ENCODE data around the gene BLOC1S4.

Gene BLOC1S4

GRCh38 chr4:6709230-6710114 is 6.5 kb upstream of the BLOC1S4 start, which contains the start of gene MRFAP1L1:
Gene MRFAP1L1 (minus strand): TSS chr4:6709865. CDS start chr4:6709629, 236 bp downstream.
- in situ Hi-C loops (cut with MboI; ENCODE audit: low pct_unique_long_range_greater_than_20kb, low sequenced_read_pairs, unreplicated experiment): loop anchor here (10.0 kb wide), 1 partner anchor 365 kb away; no protein-coding TSS in a partner anchor
- no peak for TF ChIP-seq CTCF (IDR thresholded peaks at IDR 0.05; ENCODE audit: extremely low read depth, insufficient read depth, missing control alignments)
- peak; percentile 92 for DNase-seq (ENCODE audit: low spot score)

DNA sequence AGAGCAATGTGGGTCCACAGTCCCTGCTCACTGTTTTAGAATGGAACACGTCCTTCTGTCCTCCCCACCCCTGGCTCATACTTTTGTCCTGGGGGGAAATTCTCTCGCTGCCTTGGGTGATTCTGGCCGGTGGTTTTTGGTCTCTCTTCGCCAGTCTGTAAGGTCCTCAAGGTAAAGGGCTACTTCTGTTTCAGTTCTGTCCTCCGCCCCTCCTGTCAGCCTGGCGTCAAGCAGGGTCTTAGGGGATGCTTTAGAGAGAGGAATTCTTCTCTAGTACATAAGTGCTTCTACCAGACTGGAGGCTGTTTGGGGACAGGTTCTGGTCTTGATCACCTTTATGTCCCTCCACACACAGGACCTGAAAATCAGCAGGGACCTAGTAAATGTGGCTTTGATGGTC is 5.7 kb upstream of the BLOC1S4 start:
- no peak for TF ChIP-seq CTCF (IDR thresholded peaks at IDR 0.05; ENCODE audit: extremely low read depth, insufficient read depth, missing control alignments)
- DNase-seq (ENCODE audit: low spot score): no peak
- in situ Hi-C loops (cut with MboI; ENCODE audit: low pct_unique_long_range_greater_than_20kb, low sequenced_read_pairs, unreplicated experiment): loop anchor here (10.0 kb wide), 1 partner anchor 365 kb away; no protein-coding TSS in a partner anchor

DNA sequence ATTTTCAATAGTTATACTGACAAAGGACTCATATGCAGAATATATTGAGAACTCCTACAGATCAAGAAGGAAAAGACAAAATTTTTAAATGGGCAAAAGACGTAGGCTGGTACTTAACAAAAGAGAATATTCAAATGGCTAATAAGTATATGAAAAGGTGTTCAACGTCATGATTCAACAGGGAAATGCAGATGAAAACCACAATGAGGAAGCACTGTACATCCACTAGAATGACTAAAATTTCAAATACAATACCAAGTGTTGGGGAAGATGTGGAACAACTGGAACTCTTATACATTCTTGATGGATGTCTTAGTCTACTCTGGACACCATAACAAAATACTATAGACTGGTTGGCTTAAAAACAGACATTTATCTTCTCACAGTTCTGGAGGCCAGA is 5.0 kb upstream of the BLOC1S4 start:
- in situ Hi-C loops (cut with MboI; ENCODE audit: low pct_unique_long_range_greater_than_20kb, low sequenced_read_pairs, unreplicated experiment): loop anchor here (10.0 kb wide), 1 partner anchor 364 kb away; no protein-coding TSS in a partner anchor
- no peak for TF ChIP-seq CTCF (IDR thresholded peaks at IDR 0.05; ENCODE audit: extremely low read depth, insufficient read depth, missing control alignments)
- no peak for DNase-seq (ENCODE audit: low spot score)

DNA sequence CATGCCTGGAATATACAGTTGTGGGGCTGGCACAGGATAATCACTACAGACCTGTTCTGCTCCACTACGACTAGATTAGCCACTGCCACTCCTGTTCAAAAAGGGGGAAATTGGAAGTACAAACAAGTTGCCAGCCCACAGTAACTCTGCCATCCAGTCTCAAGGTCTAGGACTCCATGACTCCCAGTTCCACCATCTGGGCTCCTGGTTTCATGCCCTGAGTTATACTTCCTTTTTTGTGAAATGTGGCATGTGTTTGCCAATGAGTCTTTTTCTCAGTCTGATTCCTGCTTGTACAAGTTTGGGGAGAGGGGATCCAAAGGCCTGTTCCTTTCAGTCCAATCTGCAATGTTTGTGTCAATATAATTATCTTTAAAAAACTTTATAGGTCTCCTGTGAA is 1.0 kb upstream of the BLOC1S4 start:
- DNase-seq (ENCODE audit: low spot score): no peak
- in situ Hi-C loops (cut with MboI; ENCODE audit: low pct_unique_long_range_greater_than_20kb, low sequenced_read_pairs, unreplicated experiment): loop anchor here (10.0 kb wide), 1 partner anchor 360 kb away; no protein-coding TSS in a partner anchor
- no peak for TF ChIP-seq CTCF (IDR thresholded peaks at IDR 0.05; ENCODE audit: extremely low read depth, insufficient read depth, missing control alignments)

DNA sequence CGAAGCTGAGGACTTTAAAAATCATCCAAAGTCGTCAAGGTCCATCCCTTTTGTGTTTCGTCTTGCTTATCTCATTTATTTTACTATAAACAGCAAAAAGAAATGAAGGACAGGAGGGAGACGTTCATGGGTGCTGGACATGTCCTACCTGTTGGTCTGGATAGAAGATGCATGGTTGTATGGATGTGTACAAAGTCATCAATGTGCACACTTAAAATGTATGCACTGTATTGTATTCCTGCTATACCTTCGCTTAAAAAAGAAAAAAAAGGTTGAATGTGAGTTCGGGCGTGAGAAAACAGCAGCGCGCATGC is 313 bp upstream of the BLOC1S4 start:
- no peak for DNase-seq (ENCODE audit: low spot score)
- in situ Hi-C loops (cut with MboI; ENCODE audit: low pct_unique_long_range_greater_than_20kb, low sequenced_read_pairs, unreplicated experiment): loop anchor here (10.0 kb wide), 1 partner anchor 359 kb away; no protein-coding TSS in a partner anchor
- no peak for TF ChIP-seq CTCF (IDR thresholded peaks at IDR 0.05; ENCODE audit: extremely low read depth, insufficient read depth, missing control alignments)

- in situ Hi-C loops (cut with MboI; ENCODE audit: low pct_unique_long_range_greater_than_20kb, low sequenced_read_pairs, unreplicated experiment): loop anchor here (10.0 kb wide), 1 partner anchor 358 kb away; no protein-coding TSS in a partner anchor
- no peak for TF ChIP-seq CTCF (IDR thresholded peaks at IDR 0.05; ENCODE audit: extremely low read depth, insufficient read depth, missing control alignments)
- DNase-seq (ENCODE audit: low spot score): no peak
Measured at GRCh38 chr4:6716958-6717655, 1.1 kb downstream of the BLOC1S4 start.

Measured in GM13977 (cell line).